HFFc6 (cell line): ENCODE measurements around the gene PLEKHA1. TPM values are rescaled to one million over a fixed set of nuclear protein-coding genes. Genes with fewer than 3 reads are reported as not detected.

Source experiments
- DNase-seq: peaks from one replicate; pipeline ENCODE4 v3.0.0-alpha.2; 2018
- H3K27ac Mint-ChIP-seq: 2 replicates; pipeline ENCODE4 v1.8.0; 2020; ENCODE audit warnings: mild to moderate bottlenecking, mixed read lengths
- H3K27me3 Mint-ChIP-seq: 2 replicates; pipeline ENCODE4 v1.8.0; 2021; ENCODE audit warnings: mild to moderate bottlenecking, moderate library complexity, mixed read lengths; ENCODE audit not compliant: insufficient read depth
- H3K36me3 Mint-ChIP-seq: 2 replicates; pipeline ENCODE4 v1.8.0; 2021; ENCODE audit warnings: low read depth, mixed read lengths
- H3K4me1 Mint-ChIP-seq: 2 replicates; pipeline ENCODE4 v1.8.0; 2020; ENCODE audit warnings: low read depth, mixed read lengths
- H3K4me3 Mint-ChIP-seq: 2 replicates; pipeline ENCODE4 v1.8.0; 2020; ENCODE audit warnings: mild to moderate bottlenecking, moderate library complexity, mixed read lengths
- H3K9me3 Mint-ChIP-seq: 2 replicates; pipeline ENCODE4 v1.8.0; 2020; ENCODE audit warnings: mild to moderate bottlenecking, mixed read lengths
- total RNA-seq, 6 experiments: library from RNA; stranded (reverse); fragmentation: NEBNext Ultra II Directional; extraction: Animal tissue kit (Norgen Biotek cat#: 25700); gene quantifications; 2 replicates in 1 of 6; 3 replicates in 5 of 6; pipeline ENCODE4 v1.2.3, GENCODE V29; 2021
- TF ChIP-seq, protein P1 (sequence below): fragments of 200-600 bp; sonication (generic); IDR thresholded peaks from 2 replicates; pipeline ENCODE4 v1.5.0; 2021; ENCODE audit warnings: antibody characterized with exemption, mild to moderate bottlenecking

Gene PLEKHA1
- total RNA-seq, 6 experiments from 2014 or later, result 17.7 to 26.2 (median 19.3) TPM

DNA sequence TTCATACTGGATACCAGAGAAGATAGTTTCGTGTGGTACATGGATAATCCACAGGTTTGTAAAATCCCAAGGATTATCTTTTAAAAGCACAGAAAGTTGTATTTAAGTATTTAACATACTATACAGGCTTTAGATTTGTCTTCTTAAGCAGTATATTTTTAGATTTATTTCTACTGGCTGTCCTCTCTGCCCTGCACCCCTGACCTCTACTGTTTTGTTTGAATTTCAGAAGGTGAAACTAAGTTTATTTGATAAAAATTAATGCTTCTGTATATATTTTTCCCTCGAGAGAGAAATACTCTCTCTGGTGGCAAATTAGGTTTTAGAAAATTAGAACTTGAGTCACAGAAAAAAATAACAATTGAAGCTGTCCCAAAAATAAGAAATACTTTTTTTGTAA, 18.8 kb downstream of the PLEKHA1 start:
- TF ChIP-seq, protein P1, sequence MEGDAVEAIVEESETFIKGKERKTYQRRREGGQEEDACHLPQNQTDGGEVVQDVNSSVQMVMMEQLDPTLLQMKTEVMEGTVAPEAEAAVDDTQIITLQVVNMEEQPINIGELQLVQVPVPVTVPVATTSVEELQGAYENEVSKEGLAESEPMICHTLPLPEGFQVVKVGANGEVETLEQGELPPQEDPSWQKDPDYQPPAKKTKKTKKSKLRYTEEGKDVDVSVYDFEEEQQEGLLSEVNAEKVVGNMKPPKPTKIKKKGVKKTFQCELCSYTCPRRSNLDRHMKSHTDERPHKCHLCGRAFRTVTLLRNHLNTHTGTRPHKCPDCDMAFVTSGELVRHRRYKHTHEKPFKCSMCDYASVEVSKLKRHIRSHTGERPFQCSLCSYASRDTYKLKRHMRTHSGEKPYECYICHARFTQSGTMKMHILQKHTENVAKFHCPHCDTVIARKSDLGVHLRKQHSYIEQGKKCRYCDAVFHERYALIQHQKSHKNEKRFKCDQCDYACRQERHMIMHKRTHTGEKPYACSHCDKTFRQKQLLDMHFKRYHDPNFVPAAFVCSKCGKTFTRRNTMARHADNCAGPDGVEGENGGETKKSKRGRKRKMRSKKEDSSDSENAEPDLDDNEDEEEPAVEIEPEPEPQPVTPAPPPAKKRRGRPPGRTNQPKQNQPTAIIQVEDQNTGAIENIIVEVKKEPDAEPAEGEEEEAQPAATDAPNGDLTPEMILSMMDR, result no peak
- H3K4me1 Mint-ChIP-seq, result 0 out of 2 replicates have a peak, but pooled peaks cover 5% of the 10 kb centered on the region
- H3K36me3 Mint-ChIP-seq, result peaks cover 5% of the 10 kb centered on the region; the same call in 1 of the 2 replicates
- no peak overlapping the region for H3K4me3 Mint-ChIP-seq
- no peak for DNase-seq
- H3K9me3 Mint-ChIP-seq, result no peaks in the 10 kb centered on the region
- H3K27ac Mint-ChIP-seq, result no peak overlapping the region
- no peaks in the 10 kb centered on the region for H3K27me3 Mint-ChIP-seq

DNA sequence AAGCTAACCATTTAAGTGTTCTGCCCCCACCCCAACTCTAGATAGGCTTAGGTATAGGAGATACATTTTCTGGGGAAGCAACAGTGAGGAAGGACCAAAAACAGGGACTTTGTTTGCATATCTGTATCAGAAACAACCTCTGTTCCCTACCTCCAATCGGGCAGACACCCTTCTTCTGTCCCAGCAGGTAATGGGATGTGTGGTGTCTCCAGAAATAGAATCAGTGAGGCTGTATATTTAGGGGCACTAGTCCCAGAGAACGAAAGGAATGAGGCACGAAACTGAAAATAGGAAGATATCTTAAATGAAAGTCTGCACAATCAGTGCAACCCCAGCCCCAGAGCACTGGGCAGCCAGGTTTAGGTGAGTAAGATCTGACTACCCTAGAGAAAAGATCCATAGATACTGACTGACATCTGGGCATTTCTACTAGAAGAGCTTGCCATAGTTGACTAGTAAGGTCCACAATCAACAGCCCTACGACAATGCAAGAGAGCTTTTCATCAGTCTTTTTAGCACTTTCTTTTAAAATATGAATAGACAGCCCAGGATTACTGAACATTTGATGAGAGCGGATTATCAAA, 28.1 kb downstream of the PLEKHA1 start:
- Mint-ChIP-seq H3K36me3 (no peaks in the 10 kb centered on the region), H3K9me3 (no peaks in the 10 kb centered on the region), H3K27ac (no peak overlapping the region), H3K4me1 (peaks cover 7% of the 10 kb centered on the region; the same call in 1 of the 2 replicates), H3K4me3 (no peak overlapping the region), H3K27me3 (no peaks in the 10 kb centered on the region)
- TF ChIP-seq, protein P1, result no peak
- no peak for DNase-seq

DNA sequence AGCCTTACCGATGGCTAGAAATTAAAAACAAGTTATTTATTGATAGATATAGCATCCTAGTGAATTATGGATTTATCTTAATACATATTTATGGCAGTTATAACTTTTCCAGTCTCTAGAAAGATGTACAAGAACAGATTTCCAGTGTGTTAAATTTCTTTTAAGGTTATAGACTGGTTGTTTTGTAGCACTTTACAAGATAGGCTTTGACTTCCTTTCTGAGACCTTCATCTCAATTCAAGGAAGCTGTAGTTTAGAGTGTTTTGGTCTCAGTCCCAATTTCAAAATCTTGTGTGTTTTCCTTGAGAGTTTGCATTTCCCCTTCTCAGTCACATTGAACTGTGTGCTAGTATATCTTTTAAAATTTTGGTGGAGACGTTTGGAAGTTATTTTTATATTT, 30.1 kb downstream of the PLEKHA1 start:
- TF ChIP-seq, protein P1, result no peak
- H3K9me3 Mint-ChIP-seq, result no peaks in the 10 kb centered on the region
- DNase-seq, result no peak
- no peak overlapping the region for H3K27ac Mint-ChIP-seq
- no peaks in the 10 kb centered on the region for H3K36me3 Mint-ChIP-seq
- H3K4me3 Mint-ChIP-seq, result no peak overlapping the region
- peaks cover 12% of the 10 kb centered on the region; the same call in 1 of the 2 replicates for H3K4me1 Mint-ChIP-seq
- no peaks in the 10 kb centered on the region for H3K27me3 Mint-ChIP-seq

DNA sequence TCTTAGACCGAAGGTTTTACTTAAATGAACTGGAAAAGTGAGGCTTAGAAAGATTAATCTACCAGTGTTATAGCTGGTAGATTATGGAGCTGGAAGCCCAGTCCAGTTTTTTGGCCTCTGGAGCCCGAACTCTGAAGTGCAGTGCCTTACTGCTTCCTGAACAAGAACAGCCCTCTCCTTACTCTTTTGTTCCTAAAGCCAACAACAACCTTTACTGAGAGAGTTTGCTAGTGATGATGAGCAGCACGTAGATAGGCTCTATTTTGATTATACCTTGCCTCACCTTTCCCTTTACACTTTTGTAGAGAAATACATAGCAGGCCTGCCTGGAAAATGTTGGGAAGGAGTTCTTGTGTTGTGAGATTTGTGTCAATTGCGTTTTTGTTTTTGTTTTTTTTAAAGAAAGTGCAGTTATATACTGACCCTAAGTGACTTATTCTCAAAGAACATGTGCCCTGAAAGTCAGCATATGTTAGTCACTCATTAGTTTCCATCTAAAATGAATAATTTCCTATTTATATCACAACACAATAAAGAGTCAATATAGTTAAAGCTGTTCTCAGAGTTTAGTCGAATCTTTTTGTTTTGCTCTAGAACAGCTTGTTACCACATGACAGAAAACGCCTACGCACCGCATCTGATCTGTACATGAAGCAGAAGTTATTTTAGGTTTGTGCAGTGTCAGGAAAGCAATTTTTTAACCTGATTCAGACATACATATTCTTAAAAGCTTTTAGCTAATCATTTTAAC, 33.0 kb downstream of the PLEKHA1 start:
- Mint-ChIP-seq H3K4me3 (no peak overlapping the region; the same call in 1 of the 2 replicates), H3K9me3 (no peaks in the 10 kb centered on the region), H3K27me3 (peaks cover 2% of the 10 kb centered on the region; the same call in 1 of the 2 replicates), H3K4me1 (peaks cover 12% of the 10 kb centered on the region; the same call in 1 of the 2 replicates), H3K27ac (peak overlapping the region; percentile 22; the same call in 1 of the 2 replicates), H3K36me3 (no peaks in the 10 kb centered on the region)
- TF ChIP-seq, protein P1, result no peak
- DNase-seq, result no peak

DNA sequence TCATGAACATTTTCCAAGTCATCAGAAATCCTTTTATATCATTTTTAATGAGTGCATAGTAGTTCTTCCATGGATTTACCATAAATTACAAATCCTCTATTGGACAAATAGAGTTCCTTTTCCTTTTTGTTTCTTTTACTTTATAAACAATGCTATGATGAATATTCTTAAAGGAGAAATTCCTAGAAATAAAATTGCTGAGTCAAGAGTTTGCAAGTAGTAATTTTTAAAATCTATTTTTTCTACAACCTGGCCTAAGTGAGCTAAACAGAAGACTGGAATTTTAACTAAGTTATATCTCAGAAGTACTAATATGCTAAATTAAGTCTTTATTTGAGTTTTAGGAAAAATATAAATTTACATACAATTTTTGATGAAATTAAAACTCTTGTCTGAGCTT, 38.8 kb downstream of the PLEKHA1 start:
- H3K27ac Mint-ChIP-seq, result no peak overlapping the region
- TF ChIP-seq, protein P1, result no peak
- peaks cover 9% of the 10 kb centered on the region; the same call in 1 of the 2 replicates for H3K36me3 Mint-ChIP-seq
- no peak overlapping the region for H3K4me3 Mint-ChIP-seq
- DNase-seq, result no peak
- peaks cover 14% of the 10 kb centered on the region for H3K4me1 Mint-ChIP-seq
- no peaks in the 10 kb centered on the region for H3K9me3 Mint-ChIP-seq
- peaks cover 2% of the 10 kb centered on the region; the same call in 1 of the 2 replicates for H3K27me3 Mint-ChIP-seq
